SKM-1 treated with dmso at 0.1 percent for 144 hours (cell line): ENCODE measurements around the gene NPAS3.

Experiments
- DNase-seq: peaks from one replicate; lab custom pipeline; 2025; ENCODE audit not compliant: unreplicated experiment; lab: John Stamatoyannopoulos, UW

The NPAS3 gene

DNA sequence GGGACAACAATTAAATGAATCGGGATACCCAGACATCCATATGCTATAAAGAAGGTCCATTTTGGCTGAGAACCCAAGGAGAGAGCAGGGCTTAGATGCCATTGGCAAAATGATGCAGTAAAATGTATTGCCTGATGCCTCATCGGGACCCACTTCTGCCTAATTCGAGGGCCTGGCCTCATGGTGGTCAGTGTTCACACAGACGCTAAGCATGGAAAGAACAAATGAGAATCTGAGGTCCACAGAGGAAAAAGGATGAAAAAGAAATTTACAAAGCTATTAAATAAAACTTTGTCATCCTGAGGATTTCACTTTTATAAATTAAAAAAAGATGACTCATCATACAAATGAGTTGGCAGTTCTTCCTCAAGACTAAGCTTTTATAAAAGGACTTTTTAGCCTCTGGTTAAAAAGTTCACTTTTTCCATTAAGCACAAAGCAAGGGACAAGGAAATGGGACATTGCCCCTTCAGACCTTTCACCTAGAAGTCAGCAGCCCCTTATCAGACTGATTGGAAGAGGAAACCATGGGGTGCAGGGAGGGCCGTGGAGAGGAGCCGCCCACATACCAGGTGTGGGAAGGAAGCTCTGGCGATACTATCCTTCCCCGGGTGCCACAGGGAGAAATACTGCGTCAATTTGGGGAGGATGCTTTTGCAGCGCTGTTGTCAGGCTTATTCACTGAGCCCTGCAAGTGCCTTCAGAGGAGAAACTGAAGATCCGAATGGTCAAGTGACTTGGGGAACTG is 836.2 kb downstream of the NPAS3 start:
- no peak for DNase-seq

- no peak for DNase-seq
Observed at GRCh38 chr14:33776871-33777270, 838.2 kb downstream of the NPAS3 start.

- DNase-seq, result no peak
Observed at GRCh38 chr14:33777681-33778080, 839.0 kb downstream of the NPAS3 start.

- DNase-seq, result no peak
Observed at GRCh38 chr14:33780035-33780434, 841.4 kb downstream of the NPAS3 start.

- DNase-seq, result no peak
Observed at GRCh38 chr14:33781236-33781635, 842.6 kb downstream of the NPAS3 start.

- DNase-seq, result no peak
Observed at GRCh38 chr14:33782923-33783322, 844.2 kb downstream of the NPAS3 start.

GRCh38 chr14:33786091-33786825 is 847.6 kb downstream of the NPAS3 start:
- no peak for DNase-seq

- DNase-seq, result no peak
Observed at GRCh38 chr14:33788161-33788560, 849.5 kb downstream of the NPAS3 start.

- DNase-seq, result no peak
Observed at GRCh38 chr14:33790996-33791395, 852.3 kb downstream of the NPAS3 start.

GRCh38 chr14:33792009-33792719 is 853.5 kb downstream of the NPAS3 start:
- no peak for DNase-seq

DNA sequence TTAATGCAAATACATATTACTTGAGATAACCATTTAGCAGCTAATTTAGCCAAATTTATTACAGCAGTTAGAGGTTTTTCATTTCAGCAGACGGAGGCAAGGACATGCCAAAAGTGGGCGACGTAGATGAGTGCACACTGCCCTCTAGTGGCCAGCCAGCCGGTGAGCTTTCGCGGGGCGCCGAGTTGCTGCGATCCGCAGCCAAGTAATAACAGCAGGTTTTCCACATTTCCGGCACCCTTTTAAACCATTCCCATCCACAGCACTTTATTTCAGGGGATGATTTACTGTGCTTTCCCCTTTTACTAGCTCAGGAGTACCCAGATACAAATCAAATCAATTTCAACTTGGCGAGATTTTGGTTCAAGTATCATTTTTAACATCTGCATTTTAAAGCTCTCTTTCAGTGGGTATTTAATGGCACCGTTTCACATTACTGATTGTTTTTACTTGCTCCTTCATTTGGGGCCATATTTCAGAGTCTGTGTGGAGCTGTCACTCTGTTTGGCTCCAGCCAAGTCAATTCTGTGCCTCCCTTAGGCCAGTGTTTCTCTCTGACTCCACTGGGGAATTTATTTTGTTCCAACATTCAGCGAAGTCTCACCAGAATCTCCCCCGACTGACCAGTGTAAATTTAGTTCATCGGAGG is 854.2 kb downstream of the NPAS3 start:
- DNase-seq, result peak; percentile 24

DNA sequence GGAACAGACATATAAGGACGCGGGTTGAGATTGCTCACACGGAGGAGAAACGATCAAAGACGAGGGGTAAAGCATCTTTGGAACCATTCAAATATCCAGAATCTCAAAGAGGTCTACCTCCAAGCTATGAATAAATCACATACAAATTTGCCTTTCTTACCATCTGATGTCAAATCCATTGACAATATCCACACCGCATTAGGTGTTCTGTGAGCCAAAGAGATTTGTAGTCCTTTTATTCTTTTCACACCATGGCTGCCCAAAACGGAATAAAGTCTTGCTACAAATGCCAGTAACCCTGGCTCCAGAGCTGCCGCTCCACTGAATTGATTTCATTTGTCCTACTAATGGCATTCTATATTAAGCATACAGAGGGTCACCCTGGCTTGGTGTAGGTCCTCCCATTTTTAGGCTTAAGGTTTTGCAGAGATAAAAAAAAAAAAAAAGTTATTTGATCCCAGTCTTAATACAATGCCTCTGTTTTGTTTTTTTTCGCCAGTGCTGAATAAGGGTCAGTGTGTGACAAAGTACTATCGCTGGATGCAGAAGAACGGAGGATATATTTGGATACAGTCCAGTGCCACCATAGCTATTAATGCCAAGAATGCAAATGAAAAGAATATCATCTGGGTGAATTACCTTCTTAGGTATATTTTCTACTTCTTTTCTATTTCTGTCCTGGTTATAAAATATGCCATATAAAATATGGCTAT is 854.9 kb downstream of the NPAS3 start:
- no peak for DNase-seq

- no peak for DNase-seq
Observed at GRCh38 chr14:33794791-33795305, 856.2 kb downstream of the NPAS3 start.

DNA sequence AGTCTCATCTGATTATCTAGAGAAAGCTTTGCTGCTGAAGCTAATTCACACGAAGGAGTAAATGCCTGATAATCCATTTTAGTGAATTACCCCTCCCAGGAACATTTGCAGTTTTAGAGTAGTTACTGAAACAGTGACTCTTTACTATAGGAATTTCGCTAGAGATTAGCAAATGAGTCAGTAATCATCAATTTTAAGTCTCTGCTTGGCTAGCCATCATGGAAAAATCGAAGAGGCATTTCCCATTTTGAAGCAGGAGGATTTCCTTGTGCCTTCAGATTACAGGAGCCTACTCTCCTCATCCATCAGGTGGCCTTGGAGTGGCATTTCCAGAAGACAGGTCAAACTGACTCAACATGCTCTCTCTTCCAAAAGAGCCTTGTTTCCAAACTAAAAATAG is 857.7 kb downstream of the NPAS3 start:
- DNase-seq, result no peak

GRCh38 chr14:33799705-33800570 is 861.3 kb downstream of the NPAS3 start:
- DNase-seq, result no peak

DNA sequence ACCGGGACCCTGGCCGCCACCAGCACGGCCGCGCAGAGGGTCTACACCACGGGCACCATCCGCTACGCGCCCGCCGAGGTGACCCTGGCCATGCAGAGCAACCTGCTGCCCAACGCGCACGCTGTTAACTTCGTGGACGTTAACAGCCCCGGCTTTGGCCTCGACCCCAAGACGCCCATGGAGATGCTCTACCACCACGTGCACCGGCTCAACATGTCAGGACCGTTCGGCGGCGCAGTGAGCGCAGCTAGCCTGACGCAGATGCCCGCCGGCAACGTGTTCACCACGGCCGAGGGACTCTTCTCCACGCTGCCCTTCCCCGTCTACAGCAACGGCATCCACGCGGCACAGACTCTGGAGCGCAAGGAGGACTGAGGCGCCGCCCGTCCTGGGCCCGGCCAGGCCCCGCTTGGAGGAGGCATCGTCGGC is 862.1 kb downstream of the NPAS3 start:
- no peak for DNase-seq

DNA sequence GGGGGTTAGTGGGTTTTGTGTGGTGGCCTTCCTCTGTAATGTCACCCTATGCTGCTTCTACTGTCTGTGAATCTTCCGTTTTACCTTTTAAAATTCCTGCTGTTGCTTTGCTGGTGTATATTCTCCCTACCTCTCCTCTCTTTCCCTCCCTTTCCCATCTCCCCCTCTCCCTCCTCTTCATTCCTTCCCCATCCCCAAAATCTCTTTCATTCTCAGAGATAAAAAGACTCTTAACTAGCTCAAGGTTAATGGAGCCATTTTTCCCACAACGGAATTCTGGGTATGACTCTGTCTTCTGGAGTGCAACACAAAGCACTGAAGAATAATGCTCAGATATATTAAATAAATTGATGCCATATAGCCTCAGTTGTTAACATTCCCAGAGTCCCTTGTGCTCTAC is 864.1 kb downstream of the NPAS3 start:
- DNase-seq, result no peak

- DNase-seq, result no peak
Observed at GRCh38 chr14:33805593-33805992, 866.9 kb downstream of the NPAS3 start.

DNA sequence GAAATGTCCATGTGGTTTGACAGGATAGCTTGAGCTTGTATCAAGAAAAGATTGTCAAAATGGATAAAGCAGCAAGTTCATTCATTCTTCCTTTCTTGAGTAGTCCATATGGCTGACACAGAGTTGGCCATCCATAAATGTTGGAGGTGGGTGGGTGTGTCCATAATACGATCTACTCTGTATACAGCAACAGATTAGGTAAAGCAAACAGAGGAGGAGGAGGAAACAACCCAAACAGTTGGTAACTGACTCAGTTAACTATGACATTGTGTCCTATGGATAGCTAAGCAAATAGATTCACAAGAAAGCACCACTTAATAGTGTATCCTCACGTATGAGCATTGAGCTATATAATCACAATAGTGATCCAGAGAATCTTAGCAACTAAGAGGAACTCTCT is 868.2 kb downstream of the NPAS3 start:
- no peak for DNase-seq

- no peak for DNase-seq
Observed at GRCh38 chr14:33808187-33808586, 869.5 kb downstream of the NPAS3 start.
